Bronchial epithelial cell (primary cell): ENCODE results near the gene WIPF1. TPM values are rescaled to one million over a fixed set of nuclear protein-coding genes. Genes with fewer than 3 reads are reported as not detected.

Experiments
- DNase-seq: peaks from one replicate; pipeline ENCODE4 v3.0.0-alpha.2; 2010; ENCODE audit warnings: low read depth
- FAIRE-seq: peaks from 2 replicates; lab custom pipeline; 2011; peaks lifted over from hg19 to GRCh38; lab: Jason Lieb, UNC
- H3K27me3 ChIP-seq: 2 replicates; pipeline ENCODE4 v1.5.1; 2011; ENCODE audit warnings: low read length; ENCODE audit not compliant: control insufficient read depth, insufficient read depth
- H3K36me3 ChIP-seq: 2 replicates; pipeline ENCODE4 v1.5.1; 2011; ENCODE audit warnings: low read length; ENCODE audit not compliant: control insufficient read depth, insufficient read depth
- H3K4me3 ChIP-seq: 2 replicates; pipeline ENCODE4 v1.5.1; 2011; ENCODE audit warnings: mild to moderate bottlenecking, low read depth, low read length, control low read depth
- CTCF ChIP-seq: IDR thresholded peaks from 2 replicates; pipeline ENCODE4 v1.5.1; 2011; ENCODE audit warnings: mild to moderate bottlenecking, moderate library complexity, low read length, control low read depth, inconsistent platforms; ENCODE audit not compliant: insufficient read depth, severe bottlenecking
- total RNA-seq: library from RNA; depleted of rRNA; stranded (reverse); fragments of >200 nt; gene quantifications from 2 replicates; pipeline ENCODE4 v1.2.1, GENCODE V29; 2014

Gene WIPF1
- total RNA-seq, 1 donor from 2014 or later = 0.26 TPM

- DNase-seq (no peak), FAIRE-seq (no peak)
- Histone ChIP-seq H3K36me3 (no peaks in the 10 kb centered on the region), H3K27me3 (no peaks in the 10 kb centered on the region), H3K4me3 (no peak overlapping the region)
- no peak for TF ChIP-seq CTCF
Observed at GRCh38 chr2:174624895-174625430, 27.4 kb upstream of the WIPF1 start.

- TF ChIP-seq CTCF = no peak
- FAIRE-seq (no peak), DNase-seq (no peak)
- no peak overlapping the region for H3K4me3 ChIP-seq
- H3K36me3 ChIP-seq = no peaks in the 10 kb centered on the region
- H3K27me3 ChIP-seq = no peaks in the 10 kb centered on the region
Observed at GRCh38 chr2:174623690-174624089, 26.1 kb upstream of the WIPF1 start.

- Histone ChIP-seq H3K27me3 (no peaks in the 10 kb centered on the region), H3K4me3 (no peak overlapping the region), H3K36me3 (no peaks in the 10 kb centered on the region)
- no peak for TF ChIP-seq CTCF
- DNase-seq (no peak), FAIRE-seq (no peak)
Observed at GRCh38 chr2:174623106-174623637, 25.6 kb upstream of the WIPF1 start.

GRCh38 chr2:174621323-174621722 lies 23.7 kb upstream of the WIPF1 start:
- Histone ChIP-seq H3K27me3 (no peaks in the 10 kb centered on the region), H3K36me3 (no peaks in the 10 kb centered on the region), H3K4me3 (no peak overlapping the region)
- no peak for DNase-seq
- FAIRE-seq = no peak
- TF ChIP-seq CTCF = no peak

GRCh38 chr2:174618179-174618578 lies 20.6 kb upstream of the WIPF1 start:
- Histone ChIP-seq H3K4me3 (no peak overlapping the region), H3K36me3 (no peaks in the 10 kb centered on the region), H3K27me3 (no peaks in the 10 kb centered on the region)
- no peak for TF ChIP-seq CTCF
- DNase-seq (no peak), FAIRE-seq (no peak)

GRCh38 chr2:174617718-174618117 lies 20.1 kb upstream of the WIPF1 start:
- peak; percentile 38 for DNase-seq
- FAIRE-seq = no peak

More at GRCh38 chr2:174617718-174618117, 20.1 kb upstream of the WIPF1 start:
- no peak overlapping the region for H3K4me3 ChIP-seq
- no peak for TF ChIP-seq CTCF
- H3K27me3 ChIP-seq = no peaks in the 10 kb centered on the region
- H3K36me3 ChIP-seq = no peaks in the 10 kb centered on the region
